Stimulated activated CD4-positive, alpha-beta T cell treated with anti-CD3 and anti-CD28 coated beads, Interleukin-4, amount 100 ng/mL, for 4 hours (primary cell): ENCODE data around the gene SLC35B2.

Experiments
- DNase-seq, 2 experiments: peaks; one replicate each; pipeline ENCODE4 v3.0.0-alpha.2; 2020

Gene SLC35B2

DNA sequence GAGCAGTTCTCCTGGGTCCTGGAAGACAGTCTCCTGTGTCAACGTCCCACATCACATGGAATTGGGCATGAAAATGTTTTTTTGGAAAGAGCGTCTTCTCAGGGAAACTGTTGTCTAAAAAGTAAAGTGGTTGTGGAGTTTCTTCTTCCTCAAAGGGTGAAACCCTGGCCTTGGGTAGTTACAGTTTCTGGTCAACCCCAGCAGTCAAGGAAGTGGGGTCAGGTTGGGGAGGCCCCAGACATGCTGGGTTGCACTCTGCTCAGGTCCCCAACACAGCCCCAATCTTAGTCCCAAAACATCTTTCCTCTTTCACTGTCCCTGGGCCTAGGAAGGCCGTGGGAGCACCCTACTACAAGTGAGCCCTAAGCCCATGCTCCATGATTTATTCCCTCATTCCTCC, 9.0 kb upstream of the SLC35B2 start:
- DNase-seq: no peak

DNA sequence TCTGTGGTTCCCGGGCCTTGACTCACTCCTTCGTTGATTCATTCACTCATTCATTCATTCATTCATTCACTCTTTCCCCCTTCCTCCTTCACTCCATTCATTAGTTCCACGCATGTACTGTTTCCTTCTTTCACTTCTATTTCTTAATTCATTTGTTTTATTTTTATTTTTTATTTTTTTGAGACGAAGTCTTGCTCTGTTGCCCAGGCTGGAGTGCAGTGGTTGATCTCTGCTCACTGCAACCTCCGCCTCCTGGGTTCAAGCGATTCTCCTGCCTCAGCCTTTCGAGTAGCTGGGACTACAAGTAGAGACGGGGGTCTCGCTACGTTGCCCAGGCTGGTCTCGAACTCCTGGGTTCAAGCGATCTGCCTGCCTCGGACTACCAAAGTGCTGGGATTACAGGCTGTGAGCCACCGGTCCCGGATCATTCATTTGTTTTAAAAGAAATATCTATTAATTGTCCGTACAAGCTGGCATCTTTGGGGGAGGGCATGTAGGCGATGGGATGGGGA, 8.4 kb upstream of the SLC35B2 start:
- DNase-seq: no peak

GRCh38 chr6:44265007-44265721, 7.8 kb upstream of the SLC35B2 start, which contains the start of gene NFKBIE:
Gene NFKBIE (minus strand): TSS chr6:44265551. CDS start chr6:44265346, 205 bp downstream.
- peak; percentile 95 to 97 for DNase-seq

DNA sequence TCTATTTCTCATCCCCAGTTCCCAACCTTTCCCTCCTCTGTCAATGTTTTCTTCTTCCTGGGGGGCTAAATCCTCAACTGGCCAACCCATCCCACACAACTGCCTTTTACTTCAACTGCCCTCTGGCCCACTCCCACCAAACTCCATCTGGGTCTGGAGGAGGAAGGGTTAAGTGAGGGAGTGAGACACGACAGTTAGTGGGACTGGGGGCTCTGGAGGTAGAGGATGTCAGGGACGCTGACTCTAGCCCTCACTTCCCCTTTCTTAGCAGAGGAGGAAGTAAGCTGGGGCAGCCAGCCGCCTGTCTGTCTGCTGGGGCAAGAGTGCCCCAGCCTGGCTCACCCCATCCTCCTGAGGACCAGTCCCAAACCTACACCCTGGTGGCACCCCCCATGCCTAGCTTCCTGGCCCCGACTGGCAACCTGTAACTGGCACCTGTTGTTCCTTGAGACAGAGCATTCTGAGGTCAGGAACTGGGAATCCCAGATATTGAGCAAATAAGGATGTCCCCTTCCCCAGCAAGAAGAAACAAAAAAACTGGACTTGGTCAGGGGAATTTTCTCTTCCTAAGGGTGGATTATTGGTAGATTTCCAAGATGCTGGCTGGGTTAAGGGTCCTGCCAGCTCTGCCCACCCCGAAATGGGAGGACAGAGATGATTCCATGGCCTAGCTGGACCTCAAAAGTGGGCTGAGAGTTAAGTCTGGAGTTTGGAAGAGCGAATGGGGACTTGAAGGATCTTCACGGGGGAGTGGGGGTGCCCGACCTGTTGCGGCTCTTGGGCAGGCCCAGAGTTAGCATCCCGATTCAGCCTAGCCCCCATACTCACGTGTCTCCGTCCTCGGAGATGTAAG, 7.1 kb upstream of the SLC35B2 start:
- peak in 1 of 2 experiments; percentile 29 for DNase-seq

- peak in 1 of 2 experiments; percentile 34 for DNase-seq
Measured at GRCh38 chr6:44263354-44264100, 6.2 kb upstream of the SLC35B2 start.

- no peak for DNase-seq
Measured at GRCh38 chr6:44262467-44263353, 5.4 kb upstream of the SLC35B2 start.

DNA sequence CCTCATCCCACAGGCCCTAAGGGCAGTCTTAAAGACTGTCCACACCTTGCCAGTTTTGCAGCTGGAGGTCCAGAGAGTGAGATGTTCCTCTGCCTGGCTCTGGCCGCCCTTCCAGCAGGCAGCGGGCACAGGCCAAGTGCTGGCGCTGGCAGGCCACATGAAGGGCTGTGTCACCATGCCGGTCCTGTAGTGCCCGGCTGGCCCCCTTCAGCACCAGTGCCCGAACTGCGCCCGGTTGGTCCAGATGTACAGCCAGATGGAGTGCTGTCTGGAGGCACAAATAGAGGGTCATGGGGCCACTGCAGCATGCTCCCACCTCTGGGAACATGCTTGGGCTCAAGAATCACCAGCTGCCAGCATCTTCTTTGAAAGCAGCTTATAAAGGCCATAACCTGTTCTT, 4.3 kb upstream of the SLC35B2 start:
- no peak for DNase-seq

GRCh38 chr6:44260451-44261297, 3.3 kb upstream of the SLC35B2 start:
- DNase-seq: no peak

DNA sequence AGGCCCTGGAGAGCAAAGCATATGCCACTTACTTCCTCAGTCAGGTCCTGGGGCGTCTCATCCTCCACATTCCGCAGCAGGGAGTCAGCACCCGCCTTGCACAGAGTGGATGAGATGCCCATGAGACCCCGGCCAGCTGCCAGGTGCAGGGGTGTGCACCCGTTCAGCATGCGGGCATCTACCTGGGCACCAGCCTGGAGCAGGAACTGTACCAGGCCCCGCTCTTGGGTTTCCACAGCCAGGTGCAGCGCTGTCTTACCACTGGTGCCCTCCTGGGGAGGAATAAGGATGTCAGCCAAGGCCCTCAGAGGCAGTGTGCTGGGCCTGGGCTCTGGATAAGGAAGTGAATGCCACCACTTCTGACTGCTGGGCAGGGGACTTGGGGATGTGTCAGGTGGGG, 2.7 kb upstream of the SLC35B2 start:
- DNase-seq: no peak

DNA sequence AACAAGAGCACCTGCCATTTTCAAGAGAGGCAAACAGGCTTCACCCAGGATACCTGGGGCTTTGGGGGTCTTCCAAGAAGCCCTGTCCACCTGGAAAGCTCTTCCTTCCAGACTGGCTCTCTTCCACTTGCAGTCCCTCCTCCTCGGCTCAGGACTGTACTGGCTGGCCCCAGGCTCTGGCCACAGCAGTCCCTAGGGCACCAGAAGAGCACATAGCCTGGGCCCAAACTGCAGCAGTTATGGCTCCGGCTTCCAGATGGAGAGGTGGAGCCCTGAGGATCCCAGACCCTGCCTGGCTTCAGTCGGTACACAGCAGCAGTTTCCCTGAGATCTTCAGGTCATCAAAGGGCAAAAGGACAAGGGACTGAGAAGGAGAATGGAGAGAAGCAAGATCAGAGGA, 1.6 kb upstream of the SLC35B2 start:
- DNase-seq: no peak

- DNase-seq: no peak
Measured at GRCh38 chr6:44258325-44258863, 1.1 kb upstream of the SLC35B2 start.

GRCh38 chr6:44257753-44258324, 511 bp upstream of the SLC35B2 start:
- no peak for DNase-seq

- peak in 1 of 2 experiments; percentile 37 for DNase-seq
Measured at GRCh38 chr6:44256775-44257024, 628 bp downstream of the SLC35B2 start.

- DNase-seq: no peak
Measured at GRCh38 chr6:44255871-44256774, 1.2 kb downstream of the SLC35B2 start.

- DNase-seq: peak; percentile 24 to 43
Measured at GRCh38 chr6:44255105-44255808, 2.1 kb downstream of the SLC35B2 start.

DNA sequence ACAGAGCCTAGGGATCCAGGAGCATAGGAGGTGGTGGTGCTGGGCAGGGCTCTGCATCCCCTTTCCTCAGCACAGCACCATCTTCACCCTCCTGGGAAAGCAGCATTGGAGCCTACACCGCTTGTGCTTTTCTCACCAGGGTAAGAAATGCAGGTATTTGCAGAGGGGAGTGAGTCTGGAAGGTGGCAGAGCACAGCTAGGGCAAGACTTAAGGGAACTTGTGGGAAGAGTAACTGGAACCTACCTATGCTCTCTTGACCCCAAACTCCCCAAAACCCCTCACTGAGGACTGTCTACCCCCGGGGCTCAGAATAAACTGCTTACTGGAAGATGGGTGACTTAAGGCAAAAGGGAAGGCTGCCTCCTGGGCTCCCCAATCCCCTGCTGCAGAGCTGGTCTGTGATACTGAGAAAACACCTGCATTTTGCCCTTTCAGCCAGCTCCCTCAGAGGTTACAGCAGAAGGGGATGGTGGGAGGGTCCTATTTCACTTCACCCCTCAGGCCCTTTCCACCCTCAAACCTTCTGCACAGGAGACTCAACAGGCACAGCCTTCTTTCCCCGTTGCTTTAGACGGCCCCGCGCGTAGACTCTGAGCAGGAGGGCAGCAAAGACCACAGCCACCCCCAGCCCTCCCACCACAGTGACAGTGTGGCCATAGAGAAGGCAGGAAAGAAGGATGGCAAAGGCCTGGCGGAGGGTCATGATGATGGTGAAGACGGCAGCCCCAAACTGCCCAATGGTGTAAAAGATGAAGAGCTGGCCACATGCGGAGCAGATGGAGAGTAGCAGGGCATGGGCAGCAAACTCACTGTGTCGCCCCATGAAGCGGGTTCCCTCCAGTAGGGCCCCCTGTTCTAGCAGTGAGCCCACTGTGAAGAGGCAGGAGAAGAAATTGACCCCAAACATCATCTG, 2.9 kb downstream of the SLC35B2 start:
- peak in 1 of 2 experiments; percentile 40 for DNase-seq

DNA sequence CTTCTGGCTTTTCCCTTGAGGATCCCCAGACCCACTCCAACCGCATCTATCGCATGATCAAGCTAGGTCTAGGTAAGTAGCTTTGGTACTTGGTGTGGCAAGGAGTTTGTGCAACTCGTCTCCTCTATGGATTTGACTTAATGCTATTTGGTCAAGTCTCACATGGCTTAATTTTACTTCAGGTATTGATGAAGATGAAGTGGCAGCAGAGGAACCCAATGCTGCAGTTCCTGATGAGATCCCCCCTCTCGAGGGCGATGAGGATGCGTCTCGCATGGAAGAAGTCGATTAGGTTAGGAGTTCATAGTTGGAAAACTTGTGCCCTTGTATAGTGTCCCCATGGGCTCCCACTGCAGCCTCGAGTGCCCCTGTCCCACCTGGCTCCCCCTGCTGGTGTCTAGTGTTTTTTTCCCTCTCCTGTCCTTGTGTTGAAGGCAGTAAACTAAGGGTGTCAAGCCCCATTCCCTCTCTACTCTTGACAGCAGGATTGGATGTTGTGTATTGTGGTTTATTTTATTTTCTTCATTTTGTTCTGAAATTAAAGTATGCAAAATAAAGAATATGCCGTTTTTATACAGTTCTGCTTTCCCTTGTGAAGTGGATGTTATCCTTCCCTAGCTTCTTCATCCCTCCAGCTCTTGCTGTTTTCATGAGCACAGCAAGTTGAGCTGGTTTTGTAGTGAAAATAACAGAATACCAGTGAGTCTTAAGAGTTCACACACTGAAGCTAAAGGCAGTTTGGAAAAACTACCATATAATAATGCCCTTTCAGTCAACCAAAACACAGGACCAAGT, 3.8 kb downstream of the SLC35B2 start:
- DNase-seq: peak; percentile 47 to 48
